ENCODE measurements around the gene CCDC33.
A peak's percentile ranks its signal among the peaks of the same experiment; 100 is the strongest.

CCDC33 gene

GRCh38 chr15:74233373-74233772 is 2.8 kb upstream of the CCDC33 start:
- no peak for DNase-seq

GRCh38 chr15:74233851-74234597 is 2.1 kb upstream of the CCDC33 start:
- DNase-seq: no peak

DNA sequence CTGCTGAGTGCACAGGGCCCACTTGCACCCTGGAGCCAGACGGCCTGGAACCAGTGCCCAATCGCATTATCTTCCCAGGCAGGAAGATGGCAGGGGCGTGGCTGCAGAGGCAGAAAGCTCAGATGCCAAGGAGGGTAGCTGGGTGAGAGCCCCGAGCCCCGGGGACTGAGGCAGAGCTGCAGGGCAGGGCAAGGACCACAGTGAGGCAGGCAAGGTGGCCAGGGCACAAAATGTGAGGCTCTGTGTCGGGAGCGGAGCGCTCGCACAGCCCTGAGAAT is 1.6 kb upstream of the CCDC33 start:
- DNase-seq: no peak

GRCh38 chr15:74239051-74239705 is 3.1 kb downstream of the CCDC33 start:
- peak; percentile 87 for DNase-seq

- DNase-seq: peak; percentile 89
Observed at GRCh38 chr15:74240002-74240568, 4.0 kb downstream of the CCDC33 start.

- DNase-seq: no peak
Observed at GRCh38 chr15:74240897-74241614, 4.9 kb downstream of the CCDC33 start.

- DNase-seq: no peak
Observed at GRCh38 chr15:74242441-74243185, 6.5 kb downstream of the CCDC33 start.

DNA sequence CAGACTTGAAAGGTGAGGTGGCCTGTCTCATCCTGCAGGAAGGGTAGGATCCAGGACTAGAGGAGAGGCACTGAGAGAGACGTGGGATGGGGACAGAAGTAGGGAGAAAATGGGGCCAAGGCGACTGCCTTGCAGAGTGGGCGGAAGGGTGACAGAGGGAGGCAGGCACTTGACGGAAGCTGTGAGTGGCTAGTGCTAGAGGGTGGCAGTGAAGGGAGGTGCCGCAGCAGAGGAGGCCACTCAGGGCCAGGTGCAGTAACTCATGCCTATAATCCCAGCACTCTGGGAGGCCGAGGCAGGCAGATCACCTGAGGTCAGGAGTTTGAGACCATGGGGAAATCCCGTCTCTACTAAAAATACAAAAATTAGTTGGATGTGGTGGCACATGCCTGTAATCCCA is 7.3 kb downstream of the CCDC33 start:
- peak; percentile 35 for DNase-seq

DNA sequence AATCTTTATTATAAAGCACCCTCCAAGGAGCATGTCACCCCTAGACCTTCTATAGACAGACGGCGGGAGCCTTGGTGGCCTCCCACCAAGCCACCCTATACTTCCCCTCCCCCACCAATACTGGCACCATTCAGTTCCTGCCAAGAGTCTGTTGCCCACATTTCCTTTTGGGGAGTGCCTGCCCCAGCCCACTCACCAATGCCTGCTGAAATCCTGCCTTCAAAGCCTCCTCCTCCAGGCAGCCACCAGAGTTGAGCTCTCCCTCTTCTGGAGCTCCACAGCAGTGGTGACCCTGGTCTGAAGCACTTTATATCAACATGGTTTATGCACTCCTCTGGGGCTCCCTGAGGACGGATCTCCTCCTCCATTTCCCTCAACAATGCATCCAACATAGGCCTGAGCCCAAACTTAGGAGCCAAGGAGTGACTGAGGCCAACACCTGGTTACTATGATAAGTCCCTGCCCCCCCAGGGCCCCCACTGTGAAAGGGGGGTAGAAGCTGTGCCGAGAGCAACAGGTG is 8.8 kb downstream of the CCDC33 start:
- no peak for DNase-seq

DNA sequence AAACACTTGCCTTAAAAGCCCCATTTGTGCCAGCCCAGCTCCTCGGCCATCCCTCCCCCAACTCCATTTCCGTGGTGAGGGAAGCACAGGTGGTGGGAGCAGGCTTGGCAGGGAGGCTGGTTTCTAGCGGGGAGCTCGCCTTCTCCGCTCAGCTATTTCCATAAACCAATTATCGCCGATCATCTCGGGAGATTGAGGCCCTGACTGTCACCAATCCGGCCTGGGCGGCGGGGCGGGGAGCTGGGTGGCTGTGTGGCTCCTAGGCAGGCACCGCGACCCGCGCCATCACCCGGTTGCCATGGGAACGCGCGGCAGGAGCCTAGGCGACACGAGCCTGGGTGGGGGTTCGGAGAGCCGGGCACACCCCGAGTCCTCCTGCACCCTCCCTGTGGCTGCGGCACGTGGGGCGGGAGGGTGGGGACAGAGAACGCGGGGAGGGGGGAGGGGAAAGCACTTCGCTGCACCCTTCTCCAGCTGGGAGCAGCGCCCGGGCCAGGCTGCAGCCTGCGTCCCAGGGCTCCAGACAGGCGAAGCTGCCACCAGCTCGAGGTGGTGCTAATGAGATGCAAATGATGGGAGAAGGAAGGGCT is 9.3 kb downstream of the CCDC33 start:
- peak; percentile 95 for DNase-seq

GRCh38 chr15:74250266-74250665 is 14.1 kb downstream of the CCDC33 start:
- DNase-seq: no peak

DNA sequence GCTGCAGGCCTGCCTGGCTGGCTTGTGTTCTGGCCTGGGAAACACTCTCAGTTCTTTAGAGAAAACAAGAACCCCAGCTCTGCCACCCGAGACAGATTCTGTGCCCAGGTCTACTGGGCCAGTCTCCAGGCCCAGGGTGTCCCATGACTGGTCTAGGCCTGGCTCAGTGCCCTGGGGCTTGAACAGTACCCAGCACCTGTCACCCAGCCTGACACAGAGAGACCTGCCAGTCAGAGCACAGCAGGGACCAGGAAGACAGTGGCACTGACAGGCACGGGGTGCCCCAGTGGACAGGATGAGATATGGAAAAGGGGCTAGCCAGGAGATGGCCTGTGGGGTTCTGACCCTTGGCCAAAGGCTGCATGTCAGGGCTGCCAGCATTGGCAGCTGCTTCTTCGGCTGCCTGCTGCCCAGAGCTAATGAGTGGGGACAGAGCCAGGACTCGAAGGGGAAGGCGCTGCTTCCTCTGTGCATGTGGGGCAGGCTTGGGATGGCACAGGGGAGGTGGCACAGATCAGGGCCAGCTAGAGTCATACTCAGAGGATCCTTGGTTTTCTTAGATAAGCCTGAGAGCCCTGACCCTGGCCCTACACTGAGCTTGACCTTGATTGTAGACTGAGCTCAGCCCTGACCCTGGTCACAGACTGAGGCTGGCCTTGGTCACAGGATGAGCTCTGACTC is 15.1 kb downstream of the CCDC33 start:
- no peak for DNase-seq

DNA sequence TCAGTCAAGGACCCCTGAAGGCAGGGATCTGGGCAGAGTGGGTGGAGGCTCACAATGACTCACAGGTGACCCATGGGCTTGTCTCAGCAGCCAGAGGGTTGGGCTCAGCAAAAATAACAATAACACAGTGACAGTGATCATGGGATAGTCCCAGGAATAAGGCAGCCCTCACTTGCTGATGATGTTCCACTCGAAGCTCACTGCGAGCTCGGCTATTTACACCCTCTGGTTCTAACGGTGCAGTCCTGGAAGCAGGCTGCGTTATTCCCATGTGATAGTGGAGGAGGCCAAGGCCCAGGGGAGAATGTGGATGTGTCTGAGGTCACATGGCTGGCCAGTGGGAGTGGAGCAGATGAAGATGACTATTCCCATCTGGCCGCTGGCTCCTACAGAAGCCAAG is 16.2 kb downstream of the CCDC33 start:
- no peak for DNase-seq

- DNase-seq: no peak
Observed at GRCh38 chr15:74252721-74253120, 16.6 kb downstream of the CCDC33 start.

GRCh38 chr15:74253211-74253921 is 17.2 kb downstream of the CCDC33 start:
- DNase-seq: no peak

GRCh38 chr15:74257105-74257504 is 21.0 kb downstream of the CCDC33 start:
- DNase-seq: peak; percentile 70

DNA sequence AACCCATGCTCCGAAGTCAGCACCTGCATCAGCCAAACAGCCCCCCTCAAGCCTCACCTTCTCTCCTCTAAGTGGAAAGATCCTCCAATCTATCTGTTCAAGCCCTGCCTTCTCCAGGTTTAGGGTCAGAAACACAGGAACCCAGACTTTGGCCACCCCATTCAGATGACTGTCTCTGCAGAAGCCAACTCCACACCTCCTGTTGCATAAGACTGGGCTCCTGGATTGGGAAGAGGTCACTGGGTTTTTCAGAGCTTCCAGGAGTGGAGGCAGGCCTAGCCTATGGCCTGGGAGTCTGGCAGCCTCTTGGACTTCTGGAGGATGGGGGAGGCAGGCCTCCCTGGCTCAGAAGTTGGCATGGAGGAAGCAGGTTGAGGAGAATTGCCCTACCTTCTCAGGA is 21.5 kb downstream of the CCDC33 start:
- no peak for DNase-seq

GRCh38 chr15:74258456-74259291 is 22.5 kb downstream of the CCDC33 start:
- no peak for DNase-seq

GRCh38 chr15:74259292-74259648 is 23.1 kb downstream of the CCDC33 start:
- DNase-seq: peak; percentile 27

Measured in NCI-H524 treated with DMSO at 0.1 percent for 48 hours (cell line).